K562 (cell line): ENCODE measurements around the gene AKR1A1. TPM values are rescaled to one million over a fixed set of nuclear protein-coding genes. Genes with fewer than 3 reads are reported as not detected.

ENCODE experiments used
- ATAC-seq: fragments of 200-7000 bp; cut with Tn5 transposase; 3 replicates; pipeline ENCODE4 v1.9.1; 2020; ENCODE audit warnings: moderate library complexity
- BruUV-seq: library from RNA; stranded (reverse); fragments of 400-500 nt; replicated peaks from 2 replicates; lab custom pipeline; 2021; lab: Mats Ljungman, UMichigan
- CTCF ChIA-PET: fragments of 300-600 bp; formaldehyde crosslinking; extraction: SDS; loops from one replicate; lab custom pipeline; 2021; ENCODE audit warnings: low intra/inter-chr PET ratio; lab: Yijun Ruan, JAX
- POLR2A ChIA-PET: fragments of 300-600, 350-650 bp; sonication (Branson Sonifier 250); formaldehyde crosslinking; extraction: SDS; loops from one replicate; lab custom pipeline; 2021; ENCODE audit warnings: antibody characterized with exemption, inconsistent platforms; lab: Yijun Ruan, JAX
- DNase-seq, 4 experiments: peaks; one replicate each; pipeline versions ENCODE4 v3.0.0 to v3.0.0-alpha.2; 2011 to 2018; ENCODE audit warnings: low spot score in 3 of 4, mixed read lengths in 3 of 4; ENCODE audit errors: extremely low read depth in 1 of 4
- FAIRE-seq: peaks from 2 replicates; lab custom pipeline; 2011; peaks lifted over from hg19 to GRCh38; lab: Jason Lieb, UNC
- H2AFZ ChIP-seq: 2 replicates; pipeline ENCODE4 v1.6.0; 2011; ENCODE audit warnings: low read depth, low read length, control low read depth, inconsistent platforms
- H3K27ac ChIP-seq: fragments of 200-600 bp; 3 replicates; pipeline ENCODE4 v1.8.0; 2011; ENCODE audit warnings: low read depth, mild to moderate bottlenecking, control low read depth, inconsistent platforms, low read length, moderate library complexity, mixed read lengths; ENCODE audit errors: extremely low read depth
- H3K27me3 ChIP-seq, 2 experiments: fragments of 300-600 bp in 1 of 2; 2 replicates in 1 of 2; 3 replicates in 1 of 2; pipeline versions ENCODE4 v1.6.0 to v1.8.0; 2011; ENCODE audit warnings: inconsistent platforms in 2 of 2, low read length in 2 of 2, mild to moderate bottlenecking in 1 of 2, mixed read lengths in 1 of 2, moderate library complexity in 1 of 2; ENCODE audit not compliant: control insufficient read depth in 2 of 2, insufficient read depth in 2 of 2
- H3K36me3 ChIP-seq: fragments of 300-600 bp; 3 replicates; pipeline ENCODE4 v1.8.0; 2011; ENCODE audit warnings: mild to moderate bottlenecking, low read length, inconsistent platforms; ENCODE audit not compliant: control insufficient read depth, insufficient read depth
- H3K4me1 ChIP-seq, 2 experiments: fragments of 200-600 bp in 1 of 2; replicated peaks in 1 of 2; 2 replicates in 1 of 2; 3 replicates in 1 of 2; pipeline versions ENCODE4 v1.5.1 to v1.8.0; 2011; ENCODE audit warnings: inconsistent platforms in 2 of 2, low read length in 2 of 2, mild to moderate bottlenecking in 1 of 2, mixed read lengths in 1 of 2, moderate library complexity in 1 of 2; ENCODE audit not compliant: control insufficient read depth in 2 of 2, insufficient read depth in 2 of 2
- H3K4me2 ChIP-seq: 2 replicates; pipeline ENCODE4 v1.6.1; 2011; ENCODE audit warnings: low read length, control low read depth, inconsistent platforms, mixed read lengths; ENCODE audit not compliant: insufficient read depth
- H3K4me3 ChIP-seq: fragments of 200-600 bp; sonication (generic), shearing (Covaris generic); 2 replicates; pipeline ENCODE4 v1.5.1; 2016; ENCODE audit warnings: control low read depth, inconsistent platforms
- H3K79me2 ChIP-seq: fragments of 200-600 bp; 3 replicates; pipeline ENCODE4 v1.8.0; 2011; ENCODE audit warnings: low read length, inconsistent platforms; ENCODE audit not compliant: control insufficient read depth, insufficient read depth
- H3K9ac ChIP-seq, 2 experiments: 2 replicates each; pipeline versions ENCODE4 v1.6.0 to v1.6.1; 2011; ENCODE audit warnings: low read depth in 2 of 2, low read length in 2 of 2, control low read depth in 1 of 2, inconsistent platforms in 1 of 2, mild to moderate bottlenecking in 1 of 2, mixed read lengths in 1 of 2; ENCODE audit not compliant: insufficient read depth in 1 of 2
- H3K9me1 ChIP-seq: one replicate; pipeline ENCODE4 v1.6.0; 2011; ENCODE audit warnings: inconsistent platforms, mild to moderate bottlenecking, low read length, moderate library complexity; ENCODE audit not compliant: control insufficient read depth, insufficient read depth
- H3K9me3 ChIP-seq: replicated peaks from 2 replicates; pipeline ENCODE4 v1.5.1; 2011; ENCODE audit warnings: low read depth, low read length, inconsistent platforms; ENCODE audit not compliant: control insufficient read depth, insufficient read depth
- H4K20me1 ChIP-seq: replicated peaks from 2 replicates; pipeline ENCODE4 v1.6.1; 2011; ENCODE audit warnings: low read length, inconsistent platforms, mixed read lengths; ENCODE audit not compliant: control insufficient read depth, insufficient read depth
- ARNT ChIP-seq, 2 experiments: fragments of 450-650 bp; IDR thresholded peaks; 2 replicates each; pipeline ENCODE4 v1.6.1; 2016; ENCODE audit warnings: mild to moderate bottlenecking in 1 of 2
- PML ChIP-seq: IDR thresholded peaks from 2 replicates; pipeline ENCODE4 v1.6.1; 2012; ENCODE audit warnings: low read length, inconsistent platforms
- SIN3B ChIP-seq: fragments of 450-650 bp; IDR thresholded peaks from 2 replicates; pipeline ENCODE4 v1.6.1; 2017; ENCODE audit warnings: low read depth, mild to moderate bottlenecking, moderate library complexity
- U2AF1 ChIP-seq: fragments of 200-400 bp; formaldehyde crosslinking; optimal IDR thresholded peaks from 2 replicates; pipeline ENCODE3; 2017; ENCODE audit warnings: mild to moderate bottlenecking, low read depth, low read length, moderate library complexity
- ZNF12 ChIP-seq: sonication (generic); formaldehyde crosslinking; IDR thresholded peaks from 2 replicates; pipeline ENCODE4 v1.4.0; 2020; ENCODE audit warnings: mild to moderate bottlenecking, missing genetic modification reagents
- ZNF165 ChIP-seq: fragments of 250-450 bp; sonication (Bioruptor Pico); IDR thresholded peaks from 2 replicates; pipeline ENCODE4 v1.4.0; 2020; ENCODE audit warnings: borderline replicate concordance
- WGBS: fragments of 100-300 bp; shearing (Covaris generic); methylation state at CpG from one replicate; pipeline ENCODE4 v1.1.6; 2016; ENCODE audit warnings: low coverage, mixed read lengths; ENCODE audit not compliant: insufficient coverage; ENCODE audit errors: missing lambda C conversion rate; 5-methylcytosine and 5-hydroxymethylcytosine counted together
- in situ Hi-C: fragments of 300-500 bp; cut with MboI; formaldehyde crosslinking; loops from 4 replicates; pipeline ENCODE4 v1.15.0; 2018; ENCODE audit warnings: inconsistent platforms, mixed read lengths
- intact Hi-C: fragments of 100-400 bp; cut with micrococcal nuclease; formaldehyde crosslinking; loops from 2 replicates; pipeline ENCODE4 v1.14.2; 2022
- polyA plus RNA-seq, 8 experiments: library from polyadenylated mRNA; depleted of rRNA in 4 of 8; stranded (reverse) in 5 of 8; unstranded in 3 of 8; fragments of >200 nt; fragmentation: Nextera tagmentation in 2 of 8; fragmentation: Illumina TruSeq in 1 of 8; extraction: Ambion mirVana in 2 of 8; extraction: Trizol in 1 of 8; gene quantifications; 2 replicates each; pipeline versions ENCODE4 v1.2.1 to v1.2.3, GENCODE V29; 2011 to 2014; ENCODE audit warnings: inconsistent platforms in 1 of 8, missing spikeins in 1 of 8
- total RNA-seq, 7 experiments: library from RNA; depleted of rRNA in 6 of 7; stranded (reverse); fragments of >200 nt in 6 of 7; fragmentation: Illumina TruSeq in 2 of 7; extraction: Trizol in 2 of 7; gene quantifications; 2 replicates each; pipeline versions ENCODE4 v1.2.1 to v1.2.3, GENCODE V29; 2011 to 2021; ENCODE audit warnings: low replicate concordance in 1 of 7

AKR1A1 gene
- total and polyA plus RNA-seq, 9 of the 15 experiments (the other 6 are each of a cell fraction or from before 2014, with no cell fraction given), result 68.6 to 211 (median 132) TPM

- ChIA-PET CTCF (no interaction called here), POLR2A (interaction anchor here (0.6 to 1.2 kb wide), 4 partner anchors 11 to 185 kb away, joined by 3 to 4 read pairs (median 4); partner anchors contain the start of genes CCDC17 and NASP)
- WGBS, result 78% methylated on average over 8 of the region's 8 CpGs
- ATAC-seq (no peak), FAIRE-seq (no peak), DNase-seq (no peak)
- no peak overlapping the region for H3K4me2 ChIP-seq
- no peaks in the 10 kb centered on the region for H3K27me3 ChIP-seq
- TF ChIP-seq ZNF12 (no peak), ZNF165 (CRISPR knock-in tag) (no peak), SIN3B (no peak), PML (peak; percentile 19; the same call in 1 of the 2 replicates), ARNT (IDR thresholded peaks at IDR 0.05) (no peak), U2AF1 (no peak)
- H3K9me3 ChIP-seq, result no peaks in the 10 kb centered on the region
- in situ Hi-C loops (no loop called here), intact Hi-C loops (no loop called here)
- H3K4me1 ChIP-seq, result no peaks in the 10 kb centered on the region
- H3K9me1 ChIP-seq, result no peaks in the 10 kb centered on the region
- no peaks in the 10 kb centered on the region for H4K20me1 ChIP-seq
- no TSS peak for BruUV-seq
- no peak overlapping the region for H3K4me3 ChIP-seq
- no peak overlapping the region for H3K27ac ChIP-seq
- peaks cover 94% of the 10 kb centered on the region for H3K36me3 ChIP-seq
- H3K79me2 ChIP-seq, result peaks cover 18% of the 10 kb centered on the region; the same call in 2 of the 3 replicates
- H2AFZ ChIP-seq, result no peak overlapping the region
- no peak overlapping the region for H3K9ac ChIP-seq
Observed at GRCh38 chr1:45612941-45613579, 62.4 kb downstream of the AKR1A1 start.
